Glutamatergic neuron (in vitro differentiated cells): Measurements from ENCODE around the gene ZNF432. TPM values are rescaled to one million over a fixed set of nuclear protein-coding genes. Genes with fewer than 3 reads are reported as not detected.
"Not testable (repeated sequence)": the region's sequence is repeated elsewhere in the genome, so short reads cannot be mapped to it uniquely, and the experiment has no call there.

Source experiments
- DNase-seq: peaks from one replicate; pipeline ENCODE4 v3.0.0; 2022
- H3K27ac Mint-ChIP-seq: one replicate; pipeline ENCODE4 v1.8.0; 2020; ENCODE audit warnings: mild to moderate bottlenecking, mixed read lengths, inconsistent platforms; ENCODE audit not compliant: unreplicated experiment
- H3K27me3 Mint-ChIP-seq: one replicate; pipeline ENCODE4 v1.8.0; 2020; ENCODE audit warnings: mild to moderate bottlenecking, moderate library complexity, mixed read lengths, inconsistent platforms; ENCODE audit not compliant: unreplicated experiment
- H3K36me3 Mint-ChIP-seq: one replicate; pipeline ENCODE4 v1.8.0; 2020; ENCODE audit warnings: mild to moderate bottlenecking, mixed read lengths, inconsistent platforms; ENCODE audit not compliant: unreplicated experiment
- H3K4me1 Mint-ChIP-seq: one replicate; pipeline ENCODE4 v1.8.0; 2020; ENCODE audit warnings: mild to moderate bottlenecking, low read depth, mixed read lengths, inconsistent platforms; ENCODE audit not compliant: unreplicated experiment
- H3K4me3 Mint-ChIP-seq: one replicate; pipeline ENCODE4 v1.8.0; 2020; ENCODE audit warnings: mild to moderate bottlenecking, mixed read lengths, inconsistent platforms; ENCODE audit not compliant: unreplicated experiment
- H3K9me3 Mint-ChIP-seq: one replicate; pipeline ENCODE4 v1.8.0; 2020; ENCODE audit warnings: mild to moderate bottlenecking, moderate library complexity, mixed read lengths, inconsistent platforms; ENCODE audit not compliant: unreplicated experiment
- total RNA-seq: library from RNA; stranded (reverse); fragmentation: NEBNext Ultra II Directional; extraction: Animal tissue kit (Norgen Biotek cat#: 25700); gene quantifications from one replicate; pipeline ENCODE4 v1.2.1, GENCODE V29; 2021; ENCODE audit not compliant: unreplicated experiment
- TF ChIP-seq, protein P1 (sequence below): fragments of 200-600 bp; sonication (generic); IDR thresholded peaks from one replicate; pipeline ENCODE4 v1.5.0; 2021; ENCODE audit not compliant: partially characterized antibody, unreplicated experiment

The ZNF432 gene
- total RNA-seq, 1 donor from 2014 or later: 12.8 TPM

DNA sequence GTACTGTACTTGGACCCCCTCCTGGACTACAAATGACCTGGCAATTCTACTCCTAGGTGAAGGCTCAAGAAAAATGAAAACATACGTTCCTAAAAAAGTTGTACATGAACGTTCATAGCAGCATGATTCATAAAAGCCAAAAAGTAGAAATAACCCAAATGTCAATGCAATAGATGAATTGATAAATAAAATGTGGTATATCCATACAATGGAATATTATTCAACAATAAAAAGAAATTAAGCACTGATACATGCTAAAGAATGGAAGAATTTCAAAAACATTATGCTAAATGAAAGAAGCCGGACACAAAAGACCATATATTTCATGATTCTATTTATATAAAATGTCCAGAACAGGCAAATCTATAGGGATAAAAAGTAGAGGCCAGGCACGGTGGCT lies 9.5 kb downstream of the ZNF432 start:
- Mint-ChIP-seq H3K27ac (no peak overlapping the region), H3K4me1 (no peaks in the 10 kb centered on the region), H3K27me3 (peaks cover 3% of the 10 kb centered on the region), H3K9me3 (peaks cover 6% of the 10 kb centered on the region), H3K36me3 (peaks cover 65% of the 10 kb centered on the region), H3K4me3 (no peak overlapping the region)
- TF ChIP-seq, protein P1, sequence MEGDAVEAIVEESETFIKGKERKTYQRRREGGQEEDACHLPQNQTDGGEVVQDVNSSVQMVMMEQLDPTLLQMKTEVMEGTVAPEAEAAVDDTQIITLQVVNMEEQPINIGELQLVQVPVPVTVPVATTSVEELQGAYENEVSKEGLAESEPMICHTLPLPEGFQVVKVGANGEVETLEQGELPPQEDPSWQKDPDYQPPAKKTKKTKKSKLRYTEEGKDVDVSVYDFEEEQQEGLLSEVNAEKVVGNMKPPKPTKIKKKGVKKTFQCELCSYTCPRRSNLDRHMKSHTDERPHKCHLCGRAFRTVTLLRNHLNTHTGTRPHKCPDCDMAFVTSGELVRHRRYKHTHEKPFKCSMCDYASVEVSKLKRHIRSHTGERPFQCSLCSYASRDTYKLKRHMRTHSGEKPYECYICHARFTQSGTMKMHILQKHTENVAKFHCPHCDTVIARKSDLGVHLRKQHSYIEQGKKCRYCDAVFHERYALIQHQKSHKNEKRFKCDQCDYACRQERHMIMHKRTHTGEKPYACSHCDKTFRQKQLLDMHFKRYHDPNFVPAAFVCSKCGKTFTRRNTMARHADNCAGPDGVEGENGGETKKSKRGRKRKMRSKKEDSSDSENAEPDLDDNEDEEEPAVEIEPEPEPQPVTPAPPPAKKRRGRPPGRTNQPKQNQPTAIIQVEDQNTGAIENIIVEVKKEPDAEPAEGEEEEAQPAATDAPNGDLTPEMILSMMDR: no peak
- no peak for DNase-seq

DNA sequence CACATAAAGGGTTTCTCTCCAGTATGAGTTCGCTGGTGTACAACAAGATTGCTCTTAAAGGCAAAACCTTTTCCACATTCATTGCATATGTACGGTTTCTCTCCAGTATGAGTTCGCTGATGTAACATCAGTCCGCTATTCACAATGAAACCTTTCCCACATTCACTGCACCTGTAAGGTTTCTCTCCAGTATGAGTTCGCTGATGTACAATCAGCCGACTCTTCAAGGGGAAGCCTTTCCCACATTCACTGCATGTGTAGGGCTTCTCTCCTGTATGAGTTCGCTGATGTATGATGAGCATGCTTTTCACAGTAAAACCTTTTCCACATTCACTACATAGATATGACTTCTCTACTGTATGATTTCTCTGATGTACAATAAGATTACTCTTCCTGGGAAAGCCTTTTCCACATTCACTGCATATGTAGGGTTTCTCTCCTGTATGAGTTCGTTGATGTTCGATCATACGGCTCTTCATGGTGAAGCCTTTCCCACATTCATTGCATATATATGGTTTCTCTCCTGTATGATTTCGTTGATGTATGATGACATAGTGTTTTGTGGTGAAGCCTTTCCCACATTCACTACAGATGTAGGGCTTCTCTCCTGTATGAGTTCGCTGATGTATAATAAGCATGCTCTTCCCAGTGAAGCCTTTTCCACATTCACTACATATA lies 14.4 kb downstream of the ZNF432 start:
- no peak overlapping the region for H3K27ac Mint-ChIP-seq
- TF ChIP-seq, protein P1: no peak
- no peak for DNase-seq
- peaks cover 73% of the 10 kb centered on the region for H3K36me3 Mint-ChIP-seq
- H3K27me3 Mint-ChIP-seq: no peaks in the 10 kb centered on the region
- H3K4me3 Mint-ChIP-seq: no peak overlapping the region
- peaks cover 8% of the 10 kb centered on the region for H3K9me3 Mint-ChIP-seq
- H3K4me1 Mint-ChIP-seq: no peaks in the 10 kb centered on the region

DNA sequence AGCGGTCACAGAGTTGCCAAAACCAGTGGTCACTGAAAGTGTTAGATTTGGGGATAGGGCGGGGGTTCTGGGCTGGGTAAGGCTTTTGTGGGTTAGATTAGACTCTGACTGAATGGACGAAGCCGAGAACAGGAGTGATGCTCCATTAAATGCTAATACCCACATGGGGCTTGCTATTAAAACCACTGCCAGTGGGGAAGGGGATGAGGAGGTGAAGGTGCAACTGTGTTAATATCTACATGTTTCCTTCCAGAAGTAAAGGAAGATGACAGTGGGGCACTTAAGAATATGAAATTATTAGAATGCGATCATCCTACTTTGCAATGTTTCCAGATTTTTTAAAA lies 19.9 kb downstream of the ZNF432 start:
- H3K36me3 Mint-ChIP-seq: peaks cover 44% of the 10 kb centered on the region
- peaks cover 8% of the 10 kb centered on the region for H3K9me3 Mint-ChIP-seq
- no peak for DNase-seq

DNA sequence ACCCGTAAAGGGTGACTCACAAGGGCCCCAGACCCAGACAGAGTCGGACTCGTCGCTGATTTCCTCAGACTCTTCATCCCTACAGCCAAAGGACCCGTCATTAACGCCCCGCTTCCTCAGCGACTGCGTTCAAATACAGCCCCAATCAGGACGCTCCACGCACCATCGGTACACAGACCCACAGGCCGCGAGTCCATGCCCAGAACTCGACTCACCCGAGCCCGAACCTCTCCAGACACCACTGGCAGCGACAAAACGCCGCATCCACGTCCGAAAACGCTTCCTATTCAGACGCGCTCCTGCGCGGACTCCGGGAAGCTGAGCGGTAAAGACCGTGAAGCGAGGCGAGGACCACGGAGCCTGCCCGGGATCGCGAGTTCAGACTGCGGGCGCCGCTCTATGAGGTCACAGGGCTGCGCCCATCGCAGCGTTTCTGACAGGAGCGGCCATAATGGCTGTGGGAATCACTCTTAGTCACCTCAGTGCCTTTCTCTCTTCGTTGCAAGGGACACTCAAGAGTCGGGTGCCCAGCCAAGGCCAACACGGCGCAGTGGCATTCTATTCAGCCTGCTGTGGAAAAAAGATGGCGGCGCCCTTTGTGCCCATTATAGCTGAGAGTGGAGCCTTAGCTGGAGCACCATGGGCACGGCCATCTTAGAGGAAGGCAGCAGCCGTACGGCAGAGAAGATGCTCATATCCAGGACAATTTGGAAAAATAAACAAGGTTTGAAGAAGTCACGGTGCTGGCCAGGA lies 20.4 kb downstream of the ZNF432 start, which contains the start of gene ZNF614:
Gene ZNF614 (minus strand): TSS at position 353 of the 753 bp plus-strand sequence. CDS start 2,634 bp downstream, outside the sequence.
- DNase-seq: peak; percentile 93
- Mint-ChIP-seq H3K4me1 (peaks cover 6% of the 10 kb centered on the region), H3K27me3 (peaks cover 10% of the 10 kb centered on the region), H3K9me3 (peaks cover 8% of the 10 kb centered on the region), H3K4me3 (peak within 1 kb of the TSS; percentile 96), H3K27ac (peak within 1 kb of the TSS; percentile 98), H3K36me3 (peaks cover 43% of the 10 kb centered on the region)
- TF ChIP-seq, protein P1: no peak

More for the DNA sequence above, 19.9 kb downstream of the ZNF432 start:
- Mint-ChIP-seq H3K4me1 (peaks cover 6% of the 10 kb centered on the region), H3K27me3 (peaks cover 10% of the 10 kb centered on the region), H3K4me3 (peak overlapping the region; percentile 96), H3K27ac (peak overlapping the region; percentile 98)
- TF ChIP-seq, protein P1: no peak

DNA sequence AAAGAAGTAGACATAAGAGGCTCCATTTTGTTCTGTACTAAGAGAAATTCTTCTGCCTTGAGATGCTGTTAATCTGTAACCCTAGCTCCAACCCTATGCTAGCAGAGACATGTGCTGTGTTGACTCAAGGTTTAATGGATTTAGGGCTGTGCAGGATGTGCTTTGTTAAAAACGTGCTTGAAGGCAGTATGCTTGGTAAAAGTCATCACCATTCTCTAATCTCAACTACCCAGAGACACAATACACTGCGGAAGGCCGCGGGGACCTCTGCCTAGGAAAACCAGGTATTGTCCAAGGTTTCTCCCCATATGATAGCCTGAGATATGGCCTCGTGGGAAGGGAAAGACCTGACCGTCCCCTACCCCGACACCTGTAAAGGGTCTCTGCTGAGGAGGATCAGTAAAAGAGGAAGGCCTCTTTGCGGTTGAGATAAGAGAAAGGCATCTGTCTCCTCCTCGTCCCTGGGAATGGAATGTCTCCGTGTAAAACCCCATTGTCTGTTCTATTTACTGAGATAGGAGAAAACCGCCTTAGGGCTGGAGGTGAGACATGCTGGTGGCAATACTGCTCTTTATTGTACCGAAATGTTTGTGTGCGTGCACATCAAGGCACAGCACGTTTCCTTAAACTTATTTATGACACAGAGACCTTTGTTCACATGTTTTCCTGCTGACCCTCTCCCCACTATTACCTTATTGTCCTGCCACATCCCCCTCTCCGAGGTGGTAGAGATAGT lies 22.2 kb downstream of the ZNF432 start:
- Mint-ChIP-seq H3K36me3 (peaks cover 43% of the 10 kb centered on the region), H3K9me3 (peaks cover 12% of the 10 kb centered on the region), H3K27ac (peak overlapping the region; percentile 39), H3K4me3 (peak overlapping the region; percentile 96), H3K27me3 (peaks cover 10% of the 10 kb centered on the region)
- H3K4me1 Mint-ChIP-seq, DNase-seq: not testable (repeated sequence)

DNA sequence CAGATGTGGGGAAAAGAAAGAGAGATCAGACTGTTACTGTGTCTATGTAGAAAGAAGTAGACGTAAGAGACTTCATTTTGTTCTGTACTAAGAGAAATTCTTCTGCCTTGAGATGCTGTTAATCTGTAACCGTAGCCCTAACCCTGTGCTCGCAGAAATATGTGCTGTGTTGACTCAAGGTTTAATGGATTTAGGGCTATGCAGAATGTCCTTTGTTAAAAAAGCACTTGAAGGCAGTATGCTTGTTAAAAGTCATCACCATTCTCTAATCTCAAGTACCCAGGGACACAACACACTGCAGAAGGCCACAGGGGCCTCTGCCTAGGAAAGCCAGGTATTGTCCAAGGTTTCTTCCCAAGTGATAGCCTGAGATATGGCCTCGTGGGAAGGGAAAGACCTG lies 24.2 kb downstream of the ZNF432 start:
- not testable (repeated sequence) for DNase-seq, H3K9me3 Mint-ChIP-seq, H3K4me1 Mint-ChIP-seq, H3K4me3 Mint-ChIP-seq, H3K27ac Mint-ChIP-seq
- peaks cover 10% of the 10 kb centered on the region for H3K27me3 Mint-ChIP-seq
- H3K36me3 Mint-ChIP-seq: peaks cover 50% of the 10 kb centered on the region
